NCI-H69 (cell line): ENCODE results near the gene ELL.
"Not testable (repeated sequence)": the region's sequence is repeated elsewhere in the genome, so short reads cannot be mapped to it uniquely, and the experiment has no call there.

Source experiments
- DNase-seq: peaks from one replicate; lab custom pipeline; 2025; lab: John Stamatoyannopoulos, UW

The ELL gene

DNA sequence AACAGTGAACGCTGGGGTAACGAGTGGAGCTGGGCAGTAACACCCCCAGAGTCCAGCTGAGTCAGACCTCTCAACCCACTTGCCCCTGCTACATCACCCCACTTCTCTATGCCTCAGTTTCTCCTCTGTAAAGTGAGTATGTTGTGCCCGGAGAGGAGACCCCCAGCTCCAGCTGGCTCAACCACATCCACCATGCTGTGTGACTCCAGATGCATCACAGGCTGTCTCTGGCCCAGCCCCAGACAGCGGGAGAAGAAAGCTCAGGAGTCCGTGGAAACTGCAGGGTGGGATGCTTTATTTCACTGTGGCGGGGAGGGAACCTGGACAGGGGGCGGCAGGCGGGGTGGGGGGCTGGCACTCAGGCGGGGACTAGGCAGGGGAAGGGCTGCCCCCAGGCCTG lies 9.6 kb upstream of the ELL start:
- no peak for DNase-seq

DNA sequence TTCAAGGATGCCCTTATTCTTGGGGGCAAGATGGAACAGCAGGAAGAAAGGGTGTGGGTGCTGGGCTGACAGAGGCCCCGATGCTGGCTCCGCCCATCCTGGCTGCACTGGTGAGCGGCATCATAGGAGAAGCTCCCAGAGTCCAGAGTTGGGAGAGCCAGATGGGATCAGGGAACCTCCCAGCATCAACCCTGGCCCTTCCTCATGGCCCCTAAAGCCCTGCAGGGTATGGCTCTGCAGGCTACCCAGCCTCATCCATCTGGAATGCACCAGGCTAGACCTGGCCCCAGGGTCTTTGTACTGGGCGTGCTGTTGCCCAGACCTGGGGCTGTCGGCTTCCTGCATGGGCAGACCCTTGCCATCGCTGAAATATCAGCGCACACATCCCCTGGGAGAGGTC lies 7.9 kb upstream of the ELL start:
- DNase-seq = peak; percentile 36

DNA sequence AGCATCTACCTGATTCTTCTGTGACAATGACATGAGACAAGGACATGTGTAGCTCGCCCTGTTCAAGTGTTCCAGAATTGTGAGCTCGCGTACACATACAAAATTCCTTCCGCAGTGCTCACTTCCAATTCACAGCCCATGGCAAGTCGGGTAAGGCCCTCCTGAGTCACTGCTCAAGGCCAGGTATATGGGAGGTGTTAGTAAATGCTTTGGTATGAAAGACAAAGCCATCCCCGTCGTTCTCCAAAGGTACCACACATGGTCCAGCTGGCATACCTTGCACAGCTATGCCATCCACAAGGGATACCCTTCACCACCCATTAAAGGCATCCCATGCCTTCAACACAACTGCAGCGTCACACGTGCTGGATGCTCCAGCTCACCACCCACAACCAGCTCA lies 4.4 kb upstream of the ELL start:
- no peak for DNase-seq

DNA sequence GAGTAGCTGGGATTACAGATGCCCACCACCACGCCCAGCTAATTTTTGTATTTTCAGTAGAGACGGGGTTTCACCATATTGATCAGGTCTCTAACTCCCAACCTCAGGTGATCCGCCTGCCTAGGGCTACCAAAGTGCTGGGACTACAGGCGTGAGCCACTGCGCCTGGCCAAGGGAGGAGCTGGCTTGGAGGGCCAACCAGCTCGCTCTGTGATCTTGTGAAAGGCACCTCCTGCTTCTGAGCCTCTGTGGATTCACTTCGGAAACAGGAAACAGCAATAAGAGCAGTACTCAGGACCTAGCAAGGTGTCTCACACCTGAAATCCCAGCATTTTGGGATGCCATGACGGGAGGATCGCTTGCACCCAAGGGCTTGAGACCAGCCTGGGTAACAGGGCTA lies 2.0 kb upstream of the ELL start:
- DNase-seq = no peak

DNA sequence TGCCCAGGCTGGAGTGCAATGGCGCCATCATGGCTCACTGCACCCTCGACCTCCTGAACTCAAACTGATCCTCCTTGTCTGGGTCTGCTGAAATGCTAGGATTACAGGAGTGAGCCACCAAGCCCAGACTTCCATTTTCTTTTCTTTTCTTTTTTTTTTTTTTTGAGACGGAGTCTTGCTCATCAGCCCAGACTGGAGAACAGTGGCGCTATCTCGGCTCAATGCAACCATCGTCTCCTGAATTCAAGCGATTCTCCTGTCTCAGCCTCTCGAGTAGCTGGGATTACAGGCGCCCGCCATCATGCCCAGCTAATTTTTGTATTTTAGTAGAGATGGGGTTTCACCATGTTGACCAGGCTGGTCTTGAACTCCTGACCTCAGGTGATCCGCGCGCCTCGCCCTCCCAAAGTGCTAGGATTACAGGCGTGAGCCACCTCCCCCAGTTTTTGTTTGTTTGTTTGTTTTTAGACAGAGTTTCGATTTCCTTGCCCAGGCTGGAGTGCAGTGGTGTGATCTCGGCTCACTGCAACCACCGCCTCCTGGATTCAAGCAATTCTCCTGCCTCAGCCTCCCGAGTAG lies 1.1 kb upstream of the ELL start:
- not testable (repeated sequence) for DNase-seq

DNA sequence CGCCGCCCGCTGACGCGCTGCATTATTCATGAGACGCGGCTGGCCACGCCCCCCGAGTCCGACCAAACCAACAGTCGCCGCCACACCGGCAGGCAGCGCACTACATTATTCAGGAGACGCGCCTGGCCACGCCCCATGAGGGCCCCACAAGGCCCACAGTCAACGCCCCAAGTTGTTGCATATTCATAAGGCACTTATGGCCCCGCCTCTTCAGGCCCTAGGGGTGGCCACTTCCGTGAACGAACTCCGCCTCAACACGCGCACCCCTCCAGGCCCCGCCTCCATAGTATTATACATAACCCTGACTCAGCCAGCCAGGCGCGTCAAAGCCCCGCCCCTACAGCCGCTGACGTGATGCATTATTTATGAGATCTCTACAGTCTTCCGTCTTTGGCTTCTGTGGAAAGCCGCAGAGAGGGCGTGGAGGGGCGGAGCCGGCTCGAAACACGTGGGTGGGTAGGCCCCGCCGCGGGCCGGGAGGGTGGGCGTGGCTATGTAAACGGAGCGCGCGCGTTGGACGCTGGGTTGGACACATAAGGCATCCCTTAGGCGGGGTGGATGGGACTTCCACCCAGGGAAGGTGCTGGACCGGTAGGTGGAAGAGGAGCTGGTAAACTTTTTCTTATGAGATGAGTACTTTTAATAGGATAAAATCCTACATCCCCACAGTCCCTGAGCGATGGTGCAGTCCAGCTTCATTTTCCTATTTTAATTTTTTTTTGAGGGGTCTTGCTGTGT lies 423 bp upstream of the ELL start:
- DNase-seq = peak; percentile 100

DNA sequence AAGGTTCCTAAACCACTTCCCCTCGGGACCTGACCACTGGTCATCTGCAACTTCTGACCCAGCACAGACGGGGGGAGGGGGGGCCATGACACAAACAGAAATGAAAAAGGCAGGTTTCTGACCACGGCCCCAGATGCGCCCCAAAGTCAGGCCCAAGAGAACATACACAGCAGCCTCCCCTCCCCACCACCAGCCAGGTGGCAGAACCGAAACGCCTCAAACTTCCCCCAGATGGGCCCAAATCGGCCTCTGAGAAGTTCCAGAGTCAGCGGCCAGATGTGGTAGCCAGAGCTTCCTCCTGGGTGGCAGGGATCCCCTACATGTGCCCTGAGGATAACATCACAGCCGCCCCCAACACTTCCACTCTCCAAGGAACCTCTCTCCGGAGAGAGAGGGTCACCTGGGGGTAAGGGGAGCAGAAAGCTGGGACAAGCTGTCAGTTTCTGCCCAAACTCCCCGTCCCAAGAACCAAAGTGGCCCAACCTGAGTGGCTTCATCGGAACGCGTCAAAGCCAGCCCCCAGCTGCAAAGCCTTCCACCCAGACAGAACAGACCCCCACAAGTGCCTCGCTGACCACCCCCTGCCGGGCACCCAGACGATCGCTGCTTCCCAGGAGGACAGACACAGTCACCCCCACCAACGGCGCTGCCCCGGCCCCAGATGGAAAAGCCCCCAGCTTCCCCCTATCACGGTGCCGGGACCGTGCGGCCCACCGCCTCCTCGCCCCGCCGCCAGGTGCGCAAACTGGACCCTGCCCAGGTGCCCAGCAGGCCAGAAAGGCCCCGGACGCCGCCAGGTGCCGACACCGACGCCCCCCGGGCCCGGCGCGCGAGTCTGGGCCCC lies 800 bp downstream of the ELL start:
- DNase-seq = peak; percentile 40

DNA sequence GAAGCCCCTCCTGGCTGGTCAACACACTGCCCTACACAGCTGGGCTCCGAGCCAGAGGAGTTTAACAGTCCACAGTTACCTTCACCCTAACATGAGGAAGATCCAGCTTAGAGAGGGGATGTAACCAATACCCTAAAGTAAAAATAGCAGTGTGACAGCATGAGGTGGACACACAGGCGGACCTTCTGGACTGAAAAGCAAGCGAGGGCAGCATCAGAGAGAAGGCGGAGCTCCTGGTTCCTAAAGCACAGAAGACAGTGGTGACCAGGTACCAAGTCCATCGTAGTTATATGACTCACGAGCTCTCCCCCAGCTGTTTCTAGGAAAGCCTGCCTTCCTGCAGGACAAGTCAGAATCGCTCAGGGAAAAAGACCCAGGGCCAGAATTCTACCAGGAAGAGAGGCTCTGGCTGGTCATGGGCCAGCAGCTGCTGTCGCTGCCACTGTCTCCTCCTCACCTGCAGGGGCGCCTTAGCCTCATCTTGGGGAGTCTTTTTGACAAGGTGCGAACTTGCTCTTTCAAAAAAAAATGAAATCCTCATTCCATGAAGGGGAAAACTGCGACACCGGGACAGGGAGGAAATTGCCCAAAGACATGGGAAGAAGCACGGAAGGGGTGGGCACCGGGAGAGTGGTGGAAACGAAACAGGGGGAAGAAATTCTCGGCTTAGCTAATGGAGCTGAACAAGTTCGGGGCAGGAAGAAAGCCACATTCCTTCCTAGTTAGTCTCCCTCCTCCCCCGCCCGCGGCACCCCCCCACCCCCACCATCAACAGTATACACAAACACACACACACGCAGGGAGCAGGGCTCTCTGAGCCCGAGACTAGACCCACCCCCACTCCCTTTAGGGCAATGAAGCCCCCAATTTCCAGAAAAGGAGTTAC lies 1.7 kb downstream of the ELL start:
- peak; percentile 79 for DNase-seq

DNA sequence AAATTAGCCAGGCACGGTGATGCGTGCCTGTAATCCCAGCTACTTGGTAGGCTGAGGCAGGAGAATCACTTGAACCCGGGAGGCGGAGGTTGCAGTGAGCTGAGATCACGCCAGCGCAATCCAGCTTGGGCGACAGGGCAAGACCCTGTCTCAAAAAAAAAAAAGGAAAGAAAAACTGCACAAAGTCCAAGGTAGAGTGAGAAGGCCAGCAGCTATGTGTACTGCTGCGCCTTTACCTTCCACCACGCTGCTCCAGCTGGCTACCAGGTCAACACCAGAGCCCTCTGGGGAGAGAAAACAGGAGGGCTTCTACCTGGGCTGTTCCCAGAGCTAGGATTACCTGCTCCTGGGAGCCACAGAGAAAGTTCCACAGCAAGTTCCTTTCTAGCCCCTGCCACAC lies 3.2 kb downstream of the ELL start:
- DNase-seq = no peak

DNA sequence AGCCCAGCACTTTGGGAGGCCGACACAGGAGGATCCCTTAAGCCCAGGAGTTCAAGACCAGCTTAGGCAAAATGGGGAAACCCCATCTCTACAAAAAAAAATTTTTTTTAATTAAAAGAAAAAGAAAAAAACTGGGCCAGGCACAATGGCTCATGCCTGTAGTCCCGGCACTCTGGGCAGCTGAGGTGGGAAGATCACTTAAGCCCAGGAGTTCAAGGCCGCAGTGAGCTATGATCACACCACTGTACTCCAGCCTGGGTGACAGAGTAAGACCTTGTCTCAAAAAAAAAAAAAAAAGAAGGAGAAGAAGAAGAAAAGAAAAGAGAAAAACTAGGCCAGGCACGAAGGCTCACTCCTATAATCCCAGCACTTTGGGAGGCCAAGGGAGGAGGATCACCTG lies 4.3 kb downstream of the ELL start:
- DNase-seq = no peak

DNA sequence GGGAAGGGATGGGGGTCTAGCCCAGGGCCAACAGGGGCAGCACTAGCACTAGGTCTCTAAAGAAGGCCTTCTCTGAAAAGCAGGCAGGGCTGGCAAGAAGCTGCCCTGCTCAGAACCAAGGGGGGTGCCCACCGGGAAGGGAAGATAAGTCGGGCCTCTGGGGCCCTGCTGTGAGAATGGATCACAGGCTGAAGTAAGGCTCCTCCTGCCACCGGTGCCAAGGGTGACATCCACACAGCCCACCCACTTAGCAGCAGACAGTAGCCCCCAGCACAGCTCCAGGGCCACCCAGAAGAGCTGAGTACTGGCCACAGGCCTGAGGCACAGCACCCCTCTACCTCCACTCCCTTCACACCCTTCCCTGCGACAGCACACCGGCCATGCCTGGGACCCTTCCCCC lies 5.9 kb downstream of the ELL start:
- no peak for DNase-seq

DNA sequence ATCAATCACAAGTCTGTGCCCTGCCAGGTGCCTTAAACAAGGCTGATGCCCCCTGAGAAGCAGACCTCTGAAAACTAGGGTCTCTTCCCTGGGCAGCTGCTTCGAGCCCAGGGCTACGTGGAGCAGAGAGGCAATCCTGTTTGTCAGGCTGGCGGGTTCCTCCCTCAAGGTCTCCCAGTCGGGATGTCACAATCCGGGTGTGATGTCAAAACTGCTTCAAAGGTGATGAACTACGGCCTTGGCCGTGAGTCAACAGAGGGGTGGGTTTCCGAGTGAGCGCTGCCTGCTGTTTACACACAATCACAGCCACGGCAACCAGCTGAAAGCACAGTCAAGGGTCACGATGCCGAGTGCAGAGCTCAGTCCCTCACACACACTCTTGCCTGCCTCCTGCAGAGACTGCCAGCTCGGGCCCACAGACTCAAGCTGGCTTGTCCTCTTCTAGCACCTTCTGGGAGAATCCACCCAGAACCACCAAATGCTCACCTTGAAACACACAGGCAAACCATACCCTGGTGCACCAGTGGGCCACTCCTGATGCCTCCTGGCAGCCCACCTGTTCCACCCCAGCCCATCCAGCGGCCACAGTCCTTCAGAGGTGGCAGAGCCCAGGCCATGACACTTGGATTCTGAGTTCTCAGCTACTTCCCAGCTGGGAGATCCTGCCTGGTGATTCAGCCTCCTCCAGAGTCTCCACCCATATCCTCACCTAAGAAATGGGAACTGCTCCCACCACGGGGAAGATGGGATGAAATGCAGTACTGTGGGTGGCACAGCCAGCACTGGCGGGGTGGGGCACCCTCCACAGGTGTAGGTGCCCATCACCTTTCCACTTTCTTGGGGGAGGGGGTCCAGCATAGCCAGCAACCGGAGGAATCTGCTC lies 6.8 kb downstream of the ELL start:
- peak; percentile 77 for DNase-seq

DNA sequence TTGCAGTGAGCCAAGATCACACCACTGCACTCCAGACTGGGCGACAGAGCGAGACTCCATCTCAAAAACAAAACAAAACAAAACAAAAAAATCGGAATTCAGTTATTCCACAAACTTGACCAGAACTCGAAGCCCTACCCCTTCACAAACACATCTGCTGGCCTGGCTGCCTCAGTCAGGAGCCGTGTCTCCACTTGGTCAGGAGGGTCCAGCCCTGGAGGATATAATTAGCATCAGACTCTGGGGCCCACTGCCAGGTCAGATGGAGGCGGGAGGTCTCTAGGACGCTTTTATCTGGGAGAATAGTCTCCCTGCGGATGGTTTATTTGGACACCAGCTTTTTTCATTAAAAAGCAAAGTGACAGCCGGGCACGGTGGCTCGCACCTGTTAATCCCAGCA lies 8.0 kb downstream of the ELL start:
- DNase-seq = no peak

DNA sequence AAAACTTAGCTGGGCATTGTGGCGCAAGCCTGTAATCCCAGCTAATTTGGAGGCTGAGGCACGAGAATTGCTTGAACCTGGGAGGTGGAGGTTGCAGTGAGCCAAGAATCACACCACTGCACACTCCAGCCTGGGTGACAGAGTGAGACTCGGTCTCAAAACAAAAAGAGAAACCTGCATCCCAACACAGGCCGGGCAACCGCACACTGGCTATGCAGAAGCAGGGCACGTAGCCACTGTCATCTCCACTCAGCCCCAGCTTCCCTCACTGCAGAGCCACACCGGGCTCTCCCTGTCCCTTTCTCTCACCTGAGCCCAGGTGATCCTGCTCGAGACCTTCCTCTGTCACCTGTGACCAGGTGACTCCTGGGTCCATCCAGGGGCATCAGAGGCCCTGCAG lies 11.7 kb downstream of the ELL start:
- no peak for DNase-seq

DNA sequence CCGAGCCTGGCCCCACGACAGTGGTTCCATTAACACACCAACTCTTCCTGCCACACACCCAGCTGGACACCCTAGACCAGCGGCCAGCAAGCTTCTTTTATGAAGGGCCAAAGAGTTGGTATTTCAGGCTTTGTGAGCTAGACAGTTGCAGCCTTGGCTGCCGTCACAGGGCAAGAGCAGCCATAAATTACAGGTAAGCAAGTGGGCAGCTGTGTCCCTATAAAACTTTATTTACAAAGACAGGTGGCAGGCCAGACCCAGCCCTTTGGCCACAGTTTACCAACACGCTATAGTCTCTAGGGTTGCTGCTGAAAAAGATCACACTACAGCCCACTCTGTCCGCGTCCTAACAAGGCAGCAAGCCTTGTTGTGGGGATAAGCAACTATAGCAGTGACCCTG lies 13.3 kb downstream of the ELL start:
- no peak for DNase-seq

DNA sequence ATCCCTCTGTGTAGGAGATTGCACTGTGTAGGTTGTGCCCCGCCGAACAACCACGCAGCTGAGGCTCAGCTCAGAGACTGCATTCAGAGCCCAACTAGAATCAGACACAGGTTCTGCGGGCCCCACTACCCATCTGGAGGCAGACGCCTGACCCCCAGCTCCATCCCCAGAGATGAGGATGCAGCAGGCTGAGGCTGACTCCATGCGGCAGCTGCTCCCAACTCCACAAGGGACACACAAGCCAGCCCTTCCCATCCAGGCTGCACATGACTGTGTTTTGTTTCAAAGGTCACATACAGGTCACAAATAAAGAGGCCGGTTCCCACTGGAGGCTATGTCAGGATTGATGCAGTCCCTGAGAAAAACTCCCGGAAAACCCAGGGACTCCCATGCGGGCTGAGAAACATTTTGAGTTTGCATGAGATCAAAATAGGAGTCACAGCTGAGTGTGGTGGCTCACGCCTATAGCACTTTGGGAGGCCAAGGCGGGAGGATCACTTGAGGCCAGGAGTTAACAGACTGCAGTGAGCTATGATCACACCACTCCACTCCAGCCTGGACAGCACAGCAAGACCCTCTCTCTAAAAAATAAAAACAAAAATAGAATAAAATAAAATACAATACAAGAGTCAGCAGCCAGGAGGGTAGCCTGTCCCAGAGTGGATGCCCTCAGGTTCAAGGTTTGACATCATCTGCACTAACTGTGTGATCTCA lies 14.0 kb downstream of the ELL start:
- DNase-seq = no peak

DNA sequence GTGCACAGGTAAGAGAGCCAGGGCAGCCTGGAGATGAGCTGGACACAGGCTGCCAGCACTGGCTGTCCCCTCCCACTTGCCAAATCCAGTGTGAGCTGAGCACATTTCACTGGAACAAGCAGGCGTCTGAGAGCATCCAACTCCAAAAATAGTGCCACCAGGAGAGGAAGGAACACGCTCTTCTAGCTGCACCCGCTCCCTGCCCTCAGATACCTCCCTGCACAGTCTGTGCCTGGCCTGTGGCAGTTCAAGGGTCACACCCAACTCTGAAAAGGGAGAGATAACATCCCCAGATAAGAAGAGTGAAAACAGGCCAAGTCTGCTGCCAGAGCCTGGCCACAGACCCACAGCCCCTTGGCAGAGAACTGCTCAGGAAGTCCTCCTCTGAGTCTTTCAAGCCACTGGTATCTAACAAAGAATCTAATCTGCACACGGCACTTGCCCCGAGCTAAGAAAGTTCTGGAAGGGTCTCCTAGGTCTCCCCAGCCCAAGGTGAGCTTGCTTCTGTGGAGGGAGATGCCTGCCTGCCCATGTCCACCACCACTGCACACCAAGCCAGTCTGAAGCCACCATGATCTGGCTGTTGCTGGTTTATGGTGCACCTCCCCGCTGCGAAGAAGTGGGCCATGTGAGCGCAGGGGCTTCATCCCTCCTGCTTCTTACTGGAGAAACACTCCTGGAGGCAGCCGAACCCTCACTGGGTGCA lies 14.7 kb downstream of the ELL start:
- DNase-seq = no peak

DNA sequence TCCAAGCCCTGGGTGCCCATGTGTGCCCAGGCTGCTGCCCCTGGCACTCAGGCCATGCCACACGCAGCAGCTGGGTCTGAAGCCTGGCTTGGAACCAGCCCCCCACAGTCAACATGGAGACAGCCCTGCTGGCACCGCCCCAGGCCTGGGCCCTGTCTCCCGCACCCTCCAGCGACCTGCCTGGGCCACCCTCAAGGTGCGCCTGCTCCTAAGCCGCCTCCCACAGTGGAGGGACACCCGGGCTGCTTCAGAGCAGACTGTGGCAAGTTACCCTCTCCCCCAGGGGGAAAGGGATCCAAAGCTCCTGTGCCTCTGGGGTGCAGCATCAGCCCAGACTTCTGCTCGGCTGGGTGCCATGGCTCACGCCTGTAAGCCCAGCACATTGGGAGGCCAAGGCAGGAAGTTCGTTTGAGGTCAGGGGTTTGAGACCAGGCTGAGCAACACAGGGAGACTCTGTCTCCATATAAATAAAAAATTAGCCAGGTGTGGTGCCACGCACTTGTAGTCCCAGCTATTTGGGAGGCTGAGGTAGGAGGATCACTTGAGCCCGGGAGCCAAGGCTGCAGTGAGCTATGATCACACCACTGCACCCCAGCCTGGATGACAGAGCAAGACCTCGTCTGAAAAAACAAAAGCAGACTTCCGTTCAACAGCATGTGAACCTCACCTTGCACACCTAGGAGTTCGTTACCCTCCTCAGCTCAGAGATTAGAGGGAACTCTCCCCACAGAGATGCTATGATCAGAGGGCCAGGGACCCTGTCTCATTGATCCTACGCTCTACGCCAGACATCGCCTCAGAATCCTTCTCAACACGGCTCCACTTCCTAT lies 15.6 kb downstream of the ELL start:
- no peak for DNase-seq
